GM12878 (cell line): Measurements from ENCODE around the gene PLXNA4.

Source experiments
- ASH2L ChIP-seq: fragments of 300-600, 200-600 bp; sonication (generic); IDR thresholded peaks from 2 replicates; pipeline ENCODE4 v1.6.1; 2017; ENCODE audit warnings: low read depth, mild to moderate bottlenecking, borderline replicate concordance
- BCL11A ChIP-seq: IDR thresholded peaks from 2 replicates; pipeline ENCODE4 v1.6.1; 2011; ENCODE audit warnings: low read depth, low read length
- BMI1 ChIP-seq: fragments of 450-650 bp; IDR thresholded peaks from 2 replicates; pipeline ENCODE4 v1.6.1; 2016; ENCODE audit warnings: mild to moderate bottlenecking, moderate library complexity, borderline replicate concordance
- CTCF ChIP-seq, 3 experiments: IDR thresholded peaks in 2 of 3; conservative IDR thresholded peaks in 1 of 3; 2 replicates each; pipeline ENCODE4 v1.5.1; 2011; ENCODE audit warnings: low read depth in 3 of 3, low read length in 3 of 3, mild to moderate bottlenecking in 3 of 3, control low read depth in 2 of 3, moderate library complexity in 2 of 3, inconsistent platforms in 1 of 3, mixed read lengths in 1 of 3; ENCODE audit not compliant: control insufficient read depth in 2 of 3, insufficient read depth in 1 of 3; ENCODE audit errors: extremely low read depth in 1 of 3
- CUX1 ChIP-seq: IDR thresholded peaks from 2 replicates; pipeline ENCODE4 v1.6.1; 2012; ENCODE audit warnings: improper control_type of control experiment, low read depth, low read length; ENCODE audit not compliant: insufficient replicate concordance
- DPF2 ChIP-seq: fragments of 450-650 bp; IDR thresholded peaks from 2 replicates; pipeline ENCODE4 v1.6.1; 2017; ENCODE audit warnings: mild to moderate bottlenecking
- POLR2A ChIP-seq: IDR thresholded peaks from 2 replicates; pipeline ENCODE4 v1.6.1; 2011; ENCODE audit warnings: low read depth, mild to moderate bottlenecking, low read length
- TAF1 ChIP-seq: IDR thresholded peaks from 2 replicates; pipeline ENCODE4 v1.6.1; 2011; ENCODE audit warnings: mild to moderate bottlenecking, low read depth, low read length, borderline replicate concordance
- ZZZ3 ChIP-seq: IDR thresholded peaks from 2 replicates; pipeline ENCODE4 v1.6.1; 2011; ENCODE audit warnings: low read depth; ENCODE audit not compliant: control insufficient read depth, insufficient read length

- no peak for TF ChIP-seq DPF2
- TF ChIP-seq POLR2A, result no peak
- TF ChIP-seq CUX1, result no peak
- TF ChIP-seq CTCF (IDR thresholded peaks at IDR 0.05 in 2 of 3, conservative IDR thresholded peaks at IDR 0.05 in 1 of 3; ENCODE audit: control insufficient read depth in 2 of 3, extremely low read depth in 1 of 3, insufficient read depth in 1 of 3, low read depth in 3 of 3, low read length in 3 of 3), result no peak
- no peak for TF ChIP-seq ASH2L
- no peak for TF ChIP-seq BMI1
- TF ChIP-seq BCL11A, result no peak
- no peak for TF ChIP-seq TAF1
- TF ChIP-seq ZZZ3, result no peak
Observed at GRCh38 chr7:132376361-132377013, 199.8 kb downstream of the PLXNA4 start.
